Stimulated activated CD8-positive, alpha-beta memory T cell treated with anti-CD3 and anti-CD28 coated beads, Interleukin-2, amount 100 ng/mL, for 48 hours (primary cell): ENCODE measurements around the gene CCDC33.

ENCODE experiments used
- DNase-seq, 2 donors: peaks; one replicate each; pipeline ENCODE4 v3.0.0-alpha.2; 2020; ENCODE audit warnings: low read depth in 2 of 2

Gene CCDC33

DNA sequence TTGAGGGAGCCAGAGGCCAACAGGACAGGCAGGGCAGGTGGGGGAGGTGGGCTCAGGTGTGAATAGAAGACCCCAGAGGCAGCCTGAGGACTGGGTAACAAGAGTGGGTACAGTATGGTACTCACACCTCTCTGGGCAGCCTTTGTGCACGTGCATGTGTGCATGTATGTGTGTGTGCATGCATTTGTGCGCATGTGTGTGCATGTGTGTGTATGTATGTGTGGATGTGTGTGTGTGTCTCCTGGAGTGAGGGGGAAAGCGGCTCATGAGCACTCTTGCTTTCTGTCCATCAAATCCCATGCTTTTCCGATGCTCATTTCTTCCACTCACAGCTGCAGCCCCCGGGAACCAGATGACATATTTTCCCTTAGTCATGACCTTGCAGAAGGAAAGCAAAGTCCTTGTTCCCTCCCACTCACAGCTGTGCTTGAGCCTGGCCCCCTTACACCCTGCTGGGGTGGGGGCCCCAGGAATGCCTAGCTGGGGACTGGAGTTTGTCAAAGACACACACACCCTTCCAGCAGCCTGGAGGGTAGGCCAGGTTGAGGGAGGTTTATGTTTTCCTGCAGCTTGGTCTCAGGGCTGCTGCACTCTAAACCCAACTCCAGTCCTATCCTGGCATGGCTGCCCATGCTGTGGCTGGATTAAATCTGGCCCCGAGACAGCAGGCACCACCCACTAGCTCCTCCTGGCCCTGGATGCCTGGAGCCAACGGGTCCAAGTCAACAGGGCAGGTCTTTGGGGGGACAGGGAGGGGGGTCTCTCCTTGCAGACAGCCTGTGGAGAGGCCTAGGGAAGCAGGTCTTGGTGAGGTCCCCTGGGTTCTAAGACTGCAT, 22.5 kb downstream of the CCDC33 start:
- no peak for DNase-seq

DNA sequence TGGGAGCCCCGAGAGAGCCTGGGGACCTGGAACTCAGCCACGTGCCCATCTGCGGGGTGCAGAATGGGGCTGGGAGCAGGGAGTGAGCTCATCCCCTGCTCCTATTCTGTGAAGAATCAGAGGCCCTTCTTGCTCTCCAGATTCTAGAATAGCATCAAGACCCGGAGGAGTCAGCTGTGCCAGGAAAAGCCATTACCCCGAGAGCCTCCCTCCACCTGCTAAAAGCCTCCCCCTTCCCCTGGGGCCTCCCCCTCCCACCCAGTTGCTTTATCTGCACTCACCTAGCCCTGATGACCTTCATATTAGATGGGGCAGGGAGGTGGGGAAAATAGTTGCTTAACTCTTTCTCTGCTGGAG, 23.1 kb downstream of the CCDC33 start:
- DNase-seq = no peak

DNA sequence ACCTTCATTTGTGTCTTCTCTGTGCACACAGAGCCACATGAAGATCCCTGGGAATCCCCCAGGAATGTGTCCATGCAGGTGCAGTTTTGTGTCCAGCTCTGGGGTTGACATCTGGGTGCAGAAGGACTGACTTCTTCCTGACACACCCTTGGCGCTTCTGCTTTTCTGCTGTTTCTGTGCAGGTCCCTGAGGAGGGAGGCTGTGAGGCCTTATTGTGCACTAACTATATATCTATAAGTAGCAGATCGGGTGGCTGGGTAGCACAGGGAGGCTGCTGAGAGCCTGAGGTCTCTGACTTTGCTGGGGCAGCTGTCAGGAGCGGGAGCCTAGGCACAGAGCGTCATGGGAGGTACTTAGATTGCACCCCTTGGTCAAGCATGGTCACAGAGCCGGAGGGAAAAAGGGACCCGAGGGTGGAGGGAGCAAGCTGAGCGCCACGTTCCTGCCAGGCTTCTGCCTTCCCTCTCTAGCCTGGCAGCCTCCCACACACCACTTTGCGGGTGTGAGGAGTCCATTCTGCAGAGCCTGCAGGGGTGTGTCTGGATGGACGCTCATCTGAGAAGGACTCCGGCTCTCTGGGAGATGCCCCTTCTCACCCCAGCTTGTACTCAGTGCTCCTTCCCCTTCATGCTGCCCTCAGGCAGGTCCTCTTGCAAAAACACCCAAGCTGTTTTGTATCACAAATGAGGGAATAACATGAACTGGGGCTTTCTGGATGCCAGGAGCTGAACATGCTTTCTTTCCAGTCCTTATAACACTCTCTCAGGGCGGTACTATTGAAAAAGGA, 23.9 kb downstream of the CCDC33 start:
- DNase-seq = no peak

DNA sequence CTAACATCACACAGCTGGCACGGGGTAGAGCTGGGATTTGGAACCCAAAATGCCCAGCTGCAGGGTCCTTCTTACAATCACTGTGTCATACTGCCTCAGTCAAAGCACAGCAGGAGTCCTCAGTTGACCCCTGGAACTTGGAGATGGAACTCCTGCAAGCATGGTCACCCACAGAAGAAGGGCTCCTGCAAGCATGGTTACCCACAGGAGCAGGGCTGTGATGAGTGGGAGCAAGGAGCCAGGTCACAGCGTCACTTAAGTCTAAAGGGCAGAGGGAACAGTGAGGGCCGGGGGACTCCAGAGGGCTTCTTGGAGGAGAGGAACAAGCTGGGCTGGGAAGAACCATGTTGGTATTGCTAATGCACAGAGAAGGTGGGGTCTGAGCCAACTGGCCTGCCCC, 24.9 kb downstream of the CCDC33 start:
- no peak for DNase-seq

DNA sequence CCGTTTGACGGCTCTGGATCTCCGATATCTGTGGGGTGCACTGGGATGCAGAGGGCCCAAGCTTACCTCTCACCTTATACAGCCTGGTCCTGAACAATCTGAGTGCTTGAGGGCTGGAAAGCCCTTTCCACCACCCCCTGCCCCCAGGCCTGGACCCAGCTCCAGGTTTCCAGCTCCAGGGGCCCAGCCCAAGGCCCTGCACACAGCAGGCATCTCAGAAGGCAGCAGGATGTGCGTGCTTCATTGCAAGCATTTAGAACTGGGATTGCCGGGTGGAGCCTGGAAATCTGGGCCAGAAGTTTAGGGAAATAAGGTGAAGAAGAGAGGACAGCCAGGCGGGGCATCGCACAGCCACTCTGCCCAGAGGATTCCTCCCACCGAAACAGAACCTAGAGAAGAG, 25.6 kb downstream of the CCDC33 start:
- DNase-seq = no peak

DNA sequence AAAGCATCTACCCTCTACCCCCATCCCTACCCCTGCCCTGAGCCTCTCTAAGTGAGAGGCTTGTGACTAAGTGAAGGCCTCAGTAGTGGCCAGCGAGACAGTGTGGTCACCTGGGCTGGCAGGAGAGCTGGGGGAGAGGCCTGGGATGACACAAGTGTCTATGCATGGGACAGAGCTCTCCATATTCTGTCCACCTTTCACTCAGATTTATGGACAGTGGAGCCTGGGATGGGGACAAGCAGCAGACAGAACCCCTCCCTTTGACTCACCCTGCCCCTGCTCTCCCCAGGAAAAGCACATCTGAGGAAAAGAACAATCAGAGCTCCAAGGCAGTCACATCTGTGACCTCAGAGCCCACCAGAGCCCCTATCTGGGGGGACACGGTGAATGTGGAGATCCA, 26.0 kb downstream of the CCDC33 start:
- no peak for DNase-seq

DNA sequence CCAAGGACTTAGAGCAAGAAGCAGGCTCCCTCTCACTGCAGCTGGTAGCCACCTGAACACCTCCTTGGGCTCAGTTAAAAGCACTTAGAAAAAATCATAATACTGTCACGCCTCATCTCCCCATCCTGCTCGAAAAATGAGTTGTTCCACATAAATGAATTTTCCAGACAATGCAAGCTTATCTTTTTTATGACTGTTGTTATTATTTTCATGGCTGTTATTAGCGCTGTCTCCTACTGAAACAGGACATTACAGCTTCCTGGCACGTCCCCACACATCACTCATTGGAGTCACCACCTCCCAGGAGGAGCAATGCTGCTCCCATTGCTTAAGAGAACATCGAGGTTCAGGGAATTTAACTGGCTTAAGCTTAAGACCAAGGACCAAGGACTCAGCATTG, 26.5 kb downstream of the CCDC33 start:
- no peak for DNase-seq

DNA sequence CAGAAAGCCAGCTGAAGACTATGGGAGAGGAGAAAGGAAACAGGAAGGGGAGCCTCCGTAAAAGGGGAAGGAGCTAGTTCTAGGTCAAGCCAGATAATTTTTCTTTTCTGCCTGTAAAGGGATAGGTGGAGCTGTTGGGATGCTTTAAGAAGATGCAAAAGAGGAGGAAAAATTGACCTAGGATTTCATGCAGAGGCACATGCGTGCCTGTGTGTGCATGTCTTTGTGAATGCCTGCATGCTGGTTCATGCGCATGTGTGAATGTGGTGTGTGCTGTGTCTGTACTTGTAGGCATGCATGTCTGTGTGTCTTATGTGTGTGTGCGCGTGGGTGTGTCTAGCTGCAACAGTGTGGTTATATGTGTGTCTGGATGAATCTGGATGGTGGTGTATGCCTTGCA, 27.3 kb downstream of the CCDC33 start:
- DNase-seq = no peak

DNA sequence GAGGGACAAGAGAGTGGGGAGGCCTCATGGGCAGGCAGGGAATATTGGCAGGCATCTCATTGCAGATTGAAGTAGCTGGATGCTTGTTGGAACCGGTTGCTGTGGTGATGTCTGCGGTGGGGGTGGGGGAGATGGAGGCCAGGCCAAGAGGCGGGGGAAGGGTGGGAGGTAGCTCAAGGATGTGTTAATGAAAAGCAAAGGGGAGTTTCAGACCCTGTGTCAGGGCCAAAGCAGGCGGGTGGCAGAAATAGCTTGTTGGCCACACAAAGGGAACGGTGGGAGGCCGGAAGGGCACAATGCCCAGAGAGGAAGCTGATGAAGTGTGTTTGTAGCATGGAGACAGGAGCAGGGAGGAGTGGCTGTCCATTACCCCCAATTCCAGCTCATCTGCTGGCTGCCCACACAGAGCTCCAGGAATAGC, 28.0 kb downstream of the CCDC33 start:
- no peak for DNase-seq

DNA sequence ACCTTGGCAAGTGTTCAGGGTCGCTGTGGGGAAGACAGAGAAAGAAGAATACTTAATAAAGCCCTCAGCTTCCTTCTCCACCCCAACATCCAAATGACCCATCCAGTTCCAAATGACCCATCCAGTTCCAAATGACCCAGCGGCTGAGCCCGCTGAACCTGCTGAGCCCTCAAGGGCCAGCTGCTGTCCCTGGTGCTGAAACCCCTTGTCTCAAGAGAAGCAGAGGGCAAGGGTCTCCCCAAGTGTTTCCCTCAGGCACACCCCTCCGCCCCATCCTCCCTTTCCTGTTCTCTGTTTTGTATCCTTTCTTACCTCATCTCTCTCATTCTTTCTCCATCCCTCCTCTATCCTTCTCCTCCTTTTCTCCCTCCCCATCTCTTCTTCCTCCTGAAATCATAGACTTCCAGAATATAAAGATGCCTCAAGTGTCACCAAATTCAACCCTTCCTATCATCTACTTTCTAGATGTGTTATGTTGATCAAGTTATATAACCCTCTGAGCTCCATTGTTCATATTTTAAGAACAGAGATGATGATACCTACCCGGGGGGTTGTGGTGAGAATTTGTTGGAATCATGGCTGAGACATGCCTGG, 29.0 kb downstream of the CCDC33 start:
- no peak for DNase-seq

DNA sequence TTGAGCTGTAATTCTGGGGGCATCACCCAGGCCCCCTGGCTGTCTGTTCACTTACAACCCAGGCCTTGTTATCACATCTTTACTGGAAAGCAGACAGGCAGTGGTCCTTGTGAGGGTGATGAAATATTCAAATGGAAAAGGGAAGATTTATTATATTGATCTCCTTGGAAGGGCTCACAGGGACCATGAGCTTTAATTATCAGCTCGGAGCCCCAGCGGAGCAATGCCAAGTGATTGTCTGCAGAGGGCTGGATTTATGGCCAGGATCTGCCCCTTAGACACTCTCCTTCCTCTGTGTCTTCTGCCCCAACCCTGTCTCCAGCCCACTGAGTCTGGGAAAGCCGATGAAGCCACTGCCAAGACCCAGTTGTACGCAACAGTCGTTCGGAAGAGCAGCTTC, 31.9 kb downstream of the CCDC33 start:
- DNase-seq = no peak

DNA sequence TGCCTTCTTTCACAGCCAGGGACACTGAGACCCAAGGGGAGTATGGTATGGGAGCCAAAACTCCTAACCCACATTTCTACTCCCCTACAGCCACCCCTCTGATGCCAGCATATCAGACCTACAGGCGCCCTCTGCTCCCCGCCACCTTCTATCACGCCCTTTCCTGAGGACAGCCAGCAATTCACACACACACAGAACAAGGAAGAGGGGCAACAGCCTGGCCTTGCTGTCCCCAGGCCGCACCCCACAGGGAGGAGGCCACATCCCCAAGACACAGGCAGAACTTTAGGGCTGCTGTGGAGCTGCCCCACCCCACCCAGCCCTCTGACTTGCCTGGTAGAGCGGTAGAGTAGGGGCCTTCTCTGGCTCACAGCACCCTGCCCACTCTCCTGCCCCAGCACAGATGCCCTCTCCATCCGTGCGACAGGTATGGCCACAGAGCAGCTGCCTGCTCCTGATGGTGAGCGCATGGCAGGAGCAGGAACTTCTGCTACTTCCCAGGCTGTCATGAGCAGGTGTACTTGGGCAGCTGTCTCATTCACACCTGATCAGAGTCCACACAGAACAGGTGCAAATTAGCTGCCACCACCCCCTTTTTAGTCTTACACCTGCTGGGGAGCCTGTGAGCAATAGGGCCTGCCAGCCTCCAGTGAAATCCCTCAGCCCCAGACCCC, 33.4 kb downstream of the CCDC33 start:
- DNase-seq = no peak

DNA sequence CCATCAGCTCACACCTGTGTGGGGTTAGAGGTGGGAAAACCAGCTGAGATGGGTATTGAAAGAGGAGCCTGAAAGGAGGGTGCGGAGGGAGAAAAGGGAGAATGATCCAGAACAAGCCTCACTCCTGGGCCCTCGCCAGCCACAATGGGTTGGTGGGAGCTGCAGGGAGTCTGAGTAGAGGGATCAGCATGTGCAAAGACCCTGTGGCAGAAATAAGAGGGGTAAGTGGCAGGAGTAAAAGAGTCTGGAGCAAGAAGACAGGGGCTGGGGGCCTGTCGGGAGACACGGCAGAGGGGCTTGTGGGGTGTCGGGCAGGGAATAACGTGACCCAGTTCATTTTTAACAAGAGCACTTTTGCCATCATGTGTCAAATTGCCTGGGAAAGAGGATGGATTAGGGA, 34.0 kb downstream of the CCDC33 start:
- no peak for DNase-seq

DNA sequence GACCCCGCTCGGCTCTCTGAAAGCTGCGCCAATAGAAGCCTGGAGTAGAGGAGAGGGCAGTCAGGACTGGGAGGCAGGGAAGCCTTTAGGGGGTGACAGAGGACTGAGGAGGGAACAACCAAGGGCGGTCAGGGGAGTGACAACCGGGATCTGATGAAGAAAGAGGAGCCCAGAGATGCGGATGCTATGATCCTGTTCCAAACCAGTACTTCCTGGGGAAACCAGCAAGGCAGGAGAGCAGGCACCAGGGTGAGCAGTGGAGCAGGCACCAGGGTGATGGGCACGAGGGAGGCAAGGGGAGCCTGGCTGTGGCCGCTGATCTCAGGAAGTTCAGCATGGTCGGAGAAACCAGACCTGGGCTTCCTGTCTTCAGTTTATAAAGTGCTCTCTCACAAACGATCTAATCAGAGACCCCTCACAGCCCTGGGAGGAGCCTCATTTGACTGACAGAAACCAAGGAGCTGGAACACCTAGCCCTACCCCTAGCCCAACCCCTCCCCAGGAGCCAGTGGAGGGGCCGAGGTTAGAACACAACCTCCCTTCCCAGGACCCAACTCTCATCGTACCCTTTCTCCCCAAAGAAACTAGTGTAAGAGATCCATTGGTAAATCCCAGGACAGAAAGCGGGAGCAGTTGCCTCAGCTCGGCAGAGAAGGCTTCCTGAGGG, 34.9 kb downstream of the CCDC33 start:
- DNase-seq = no peak

DNA sequence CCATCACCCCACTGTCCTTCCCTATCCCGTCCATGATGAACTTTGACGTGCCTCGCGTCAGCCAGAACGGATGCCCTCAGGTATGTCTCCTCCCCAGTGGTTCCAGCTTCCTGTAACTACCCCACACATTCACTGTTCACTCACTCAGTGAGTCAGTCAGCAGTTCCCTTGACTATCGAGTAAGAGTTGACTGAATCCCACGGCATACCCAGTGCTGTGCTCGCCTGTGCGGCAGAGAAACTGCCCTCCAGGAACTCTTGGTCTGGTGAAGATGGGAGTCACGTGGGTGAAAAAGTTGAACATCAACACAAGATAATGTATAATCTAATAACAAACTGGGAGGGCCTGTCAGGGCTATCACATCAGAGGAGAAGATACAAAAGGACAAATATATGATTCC, 36.7 kb downstream of the CCDC33 start:
- no peak for DNase-seq

DNA sequence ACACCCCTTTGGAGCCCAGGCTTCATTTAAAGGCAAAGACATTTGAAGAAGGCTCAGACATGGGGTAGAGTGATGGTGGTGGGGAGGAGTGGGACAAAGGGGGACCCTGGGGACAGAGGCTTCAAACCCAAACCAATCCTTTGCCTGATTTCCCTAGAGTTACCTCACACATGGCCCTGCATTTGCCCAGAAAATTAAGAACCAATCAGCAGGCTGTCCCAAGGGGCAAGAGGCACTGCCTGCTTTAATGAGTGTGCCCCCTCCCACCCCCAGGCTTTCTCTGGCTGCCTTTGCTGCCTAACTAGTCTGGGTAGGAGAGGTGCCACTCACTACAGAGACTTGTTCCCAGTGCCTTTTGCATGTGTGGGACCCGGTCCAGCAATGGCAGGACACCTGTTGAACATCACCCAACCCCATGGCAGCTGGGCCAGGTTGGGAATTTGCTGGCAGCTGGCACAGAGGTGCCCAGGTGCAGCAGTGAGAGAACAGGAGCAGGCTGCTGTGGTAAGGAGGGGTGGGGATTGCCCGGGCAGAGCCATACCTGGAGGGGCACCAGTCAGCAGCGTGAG, 38.4 kb downstream of the CCDC33 start:
- DNase-seq = no peak

DNA sequence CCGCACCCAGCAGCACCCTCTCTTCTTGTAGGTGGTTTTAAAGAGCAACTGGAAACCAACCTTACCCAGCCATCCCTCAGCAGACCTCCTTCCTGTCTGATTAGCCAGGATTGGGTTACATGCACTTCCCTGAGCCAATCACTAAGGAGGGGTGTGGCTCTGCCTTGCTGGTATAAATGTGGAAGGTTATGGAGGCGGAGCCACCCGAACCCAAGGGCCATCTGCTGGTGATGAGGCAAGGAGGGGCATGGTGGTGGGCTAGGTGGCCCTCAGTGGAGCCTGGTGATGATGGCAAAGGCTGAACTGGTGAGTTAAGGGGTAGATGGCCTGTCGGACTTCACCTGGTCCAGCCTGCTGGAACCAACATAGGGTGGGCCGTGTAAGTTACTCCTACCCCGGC, 39.8 kb downstream of the CCDC33 start:
- no peak for DNase-seq

DNA sequence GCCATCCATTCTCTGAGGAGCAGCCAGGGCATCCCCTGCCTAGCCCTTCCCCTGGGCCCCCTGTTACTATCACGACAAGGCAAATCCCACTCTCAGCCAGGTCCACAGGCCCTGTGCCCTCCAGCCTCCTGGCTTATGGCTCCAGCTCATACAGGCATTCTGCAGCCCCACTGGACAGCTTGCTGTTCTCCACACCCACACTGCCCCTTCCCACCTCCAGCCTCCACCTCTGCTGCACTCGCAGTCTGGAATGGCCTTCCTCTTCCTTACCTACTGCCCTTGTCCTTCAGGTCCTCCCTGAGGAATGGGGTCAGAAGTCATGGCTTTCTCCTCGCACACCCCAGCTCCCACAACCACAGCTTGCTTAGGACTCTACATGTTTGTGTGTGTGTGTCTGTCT, 40.4 kb downstream of the CCDC33 start:
- DNase-seq = no peak

DNA sequence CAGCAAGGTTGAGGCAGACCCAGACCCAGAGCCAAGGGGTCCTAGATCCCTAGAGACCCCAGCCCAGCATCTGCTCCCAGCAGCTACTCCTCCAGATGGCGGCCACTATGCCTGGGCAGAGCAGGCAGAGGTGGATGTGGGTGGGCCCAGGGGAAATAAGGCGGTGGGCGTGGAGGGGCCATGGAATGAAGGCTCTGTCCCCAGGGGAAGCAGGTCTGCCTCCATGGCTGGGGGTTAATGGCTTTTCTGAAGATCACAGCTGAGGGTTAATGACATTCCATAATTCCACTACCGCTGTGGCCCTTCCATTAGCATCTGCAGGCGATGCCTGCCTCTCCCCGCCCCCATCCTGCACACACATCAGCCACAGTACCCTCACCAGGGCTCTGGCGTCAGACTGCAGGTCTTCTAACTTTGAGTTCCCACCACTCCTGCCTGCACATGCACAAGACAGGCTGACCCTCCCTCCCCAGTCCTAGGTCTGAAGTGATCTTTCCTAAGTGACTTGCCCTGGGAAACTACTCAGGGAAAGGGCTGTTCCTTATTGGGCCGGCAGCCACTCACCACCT, 41.2 kb downstream of the CCDC33 start:
- no peak for DNase-seq

DNA sequence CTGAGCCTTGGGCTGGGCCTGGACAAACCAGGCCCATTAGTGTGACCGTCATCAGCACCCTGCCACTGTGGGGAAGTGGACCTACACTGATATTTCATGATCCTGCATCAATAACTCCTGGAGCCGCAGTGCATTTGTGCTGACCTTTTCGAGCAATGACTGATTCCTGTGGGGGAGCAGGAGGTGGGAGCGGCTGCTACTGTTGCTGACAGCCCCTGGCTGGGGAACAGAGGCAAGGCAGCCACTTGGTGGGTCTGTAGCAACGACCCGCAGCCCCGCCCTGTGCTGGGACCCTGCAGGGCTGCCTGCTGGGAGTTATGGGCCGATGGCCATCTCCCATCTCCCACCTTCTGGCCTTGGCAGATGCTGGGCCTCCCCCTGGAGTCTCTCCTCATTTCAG, 42.1 kb downstream of the CCDC33 start:
- DNase-seq = no peak
